GM12891 (cell line): Measurements from ENCODE around the gene KPNA2.
"Not testable (repeated sequence)": the region's sequence is repeated elsewhere in the genome, so short reads cannot be mapped to it uniquely, and the experiment has no call there.

Experiments used
- DNase-seq: peaks from one replicate; pipeline ENCODE4 v3.0.0; 2011; ENCODE audit warnings: low spot score; ENCODE audit not compliant: insufficient read length
- FAIRE-seq: peaks from 2 replicates; lab custom pipeline; 2011; peaks lifted over from hg19 to GRCh38; lab: Jason Lieb, UNC
- PAX5 ChIP-seq: IDR thresholded peaks from 2 replicates; pipeline ENCODE4 v1.6.1; 2011; ENCODE audit warnings: low read length, moderate library complexity, mild to moderate bottlenecking; ENCODE audit not compliant: insufficient read depth, severe bottlenecking
- POLR2A ChIP-seq: IDR thresholded peaks from 2 replicates; pipeline ENCODE4 v1.6.1; 2011; ENCODE audit warnings: low read depth, low read length, control low read depth
- POLR2AphosphoS5 ChIP-seq: IDR thresholded peaks from 2 replicates; pipeline ENCODE4 v1.6.1; 2011; ENCODE audit warnings: low read depth, low read length, control low read depth
- POU2F2 ChIP-seq: IDR thresholded peaks from 2 replicates; pipeline ENCODE4 v1.6.1; 2011; ENCODE audit warnings: low read depth, mild to moderate bottlenecking, control low read depth, low read length, moderate library complexity
- SPI1 ChIP-seq: IDR thresholded peaks from 2 replicates; pipeline ENCODE4 v1.6.1; 2011; ENCODE audit warnings: low read depth, low read length, control low read depth
- TAF1 ChIP-seq: IDR thresholded peaks from 2 replicates; pipeline ENCODE4 v1.6.1; 2011; ENCODE audit warnings: low read depth, low read length, control low read depth

Gene KPNA2

DNA sequence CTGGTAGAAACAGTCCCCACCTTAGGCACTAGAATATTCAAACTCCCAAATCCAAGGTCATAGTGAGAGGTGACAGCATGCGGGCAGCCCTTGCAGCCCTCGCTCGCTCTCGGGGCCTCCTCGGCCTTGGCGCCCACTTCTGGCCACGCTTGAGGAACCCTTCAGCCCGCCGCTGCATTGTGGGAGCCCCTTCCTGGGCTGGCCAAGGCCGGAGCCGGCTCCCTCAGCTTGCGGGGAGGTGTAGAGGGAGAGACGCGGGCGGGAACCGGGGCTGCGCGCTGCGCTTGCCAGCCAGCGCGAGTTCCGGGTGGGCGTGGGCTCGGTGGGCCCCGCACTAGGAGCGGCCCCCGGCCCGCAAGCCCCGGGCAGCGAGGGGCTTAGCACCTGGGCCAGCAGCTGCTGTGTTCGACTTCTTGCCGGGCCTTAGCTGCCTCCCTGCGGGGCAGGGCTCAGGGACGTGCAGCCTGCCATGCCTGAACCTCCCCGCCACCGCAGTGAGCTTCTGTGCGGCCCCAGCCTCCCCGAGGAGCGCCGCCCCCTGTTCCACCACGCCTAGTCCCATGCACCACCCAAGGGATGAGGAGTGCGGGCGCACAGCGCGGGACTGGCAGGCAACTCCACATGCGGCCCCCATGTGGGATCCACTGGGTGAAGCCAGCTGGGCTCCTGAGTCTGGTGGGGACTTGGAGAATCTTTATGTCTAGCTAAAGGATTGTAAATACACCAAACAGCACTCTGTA lies 45.0 kb downstream of the KPNA2 start:
- no peak for FAIRE-seq
- no peak for DNase-seq
- TF ChIP-seq POLR2A, result no peak
- TF ChIP-seq SPI1, result no peak
- TF ChIP-seq POLR2AphosphoS5, result no peak
- no peak for TF ChIP-seq POU2F2
- TF ChIP-seq PAX5, result no peak
- no peak for TF ChIP-seq TAF1

DNA sequence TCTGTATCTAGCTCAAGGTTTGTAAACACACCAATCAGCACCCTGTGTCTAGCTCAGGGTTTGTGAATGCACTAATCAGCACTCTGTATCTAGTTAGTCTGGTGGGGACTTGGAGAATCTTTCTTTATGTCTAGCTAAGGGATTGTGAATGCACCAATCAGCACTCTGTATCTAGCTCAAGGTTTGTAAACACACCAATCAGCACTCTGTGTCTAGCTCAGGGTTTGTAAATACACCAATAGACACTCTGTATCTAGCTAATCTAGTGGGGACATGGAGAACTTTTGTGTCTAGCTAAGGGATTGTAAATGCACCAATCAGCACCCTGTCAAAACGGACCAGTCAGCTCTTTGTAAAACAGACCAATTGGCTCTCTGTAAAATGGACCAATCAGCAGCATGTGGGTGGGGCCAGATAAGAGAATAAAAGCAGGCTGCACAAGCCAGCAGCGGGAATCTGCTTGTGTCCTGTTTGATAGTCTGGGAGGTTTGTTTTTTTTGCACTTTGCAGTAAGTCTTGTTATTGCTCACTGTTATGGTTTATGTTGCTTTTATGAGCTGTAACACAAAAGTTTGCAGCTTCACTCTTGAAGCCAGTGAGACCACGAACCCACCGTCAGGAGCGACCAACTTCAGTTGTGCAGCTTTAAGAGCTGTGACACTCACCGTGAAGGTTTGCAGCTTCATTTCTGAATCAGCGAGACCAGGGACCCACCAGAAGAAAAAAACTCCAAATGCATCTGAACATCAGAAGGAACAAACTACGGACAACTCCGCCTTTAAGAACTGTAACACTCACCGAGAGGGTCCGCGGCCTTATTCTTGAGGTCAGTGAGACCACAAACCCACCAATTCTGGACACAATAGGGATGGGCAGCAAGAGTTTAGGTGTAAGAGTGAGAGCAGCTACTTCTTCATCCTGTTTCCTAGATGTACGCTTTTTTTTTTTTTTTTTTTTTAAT lies 46.0 kb downstream of the KPNA2 start:
- FAIRE-seq, DNase-seq: not testable (repeated sequence)

DNA sequence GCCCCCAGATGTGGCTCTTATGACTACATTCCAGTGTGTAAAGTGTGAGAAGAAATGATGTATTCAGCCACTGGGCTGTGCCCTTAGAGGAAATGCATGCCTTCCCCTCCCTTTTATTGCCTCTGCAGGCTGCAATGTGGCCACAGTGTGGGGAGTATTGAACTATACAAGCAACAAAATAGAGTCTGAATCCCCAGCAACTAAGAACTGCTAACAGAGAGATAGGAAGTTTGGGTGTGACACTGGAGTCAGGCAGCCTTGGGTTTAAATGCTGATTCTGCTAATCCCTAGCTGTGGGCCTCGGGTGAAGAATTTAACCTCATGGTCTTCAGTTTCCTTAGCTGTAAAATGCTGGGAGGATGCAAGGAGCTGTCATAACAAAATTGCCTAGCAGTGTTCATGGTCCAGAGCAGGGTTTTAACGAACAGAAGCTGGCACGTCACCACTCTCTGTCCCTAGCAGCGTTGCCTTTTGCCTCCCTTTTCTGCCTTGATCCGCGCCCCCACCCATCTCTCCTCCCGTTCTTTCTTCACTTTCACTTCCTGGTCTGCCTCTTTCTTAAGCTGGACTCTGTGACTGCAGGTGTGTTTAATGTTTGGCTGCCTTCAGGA lies 50.3 kb downstream of the KPNA2 start:
- DNase-seq (no peak), FAIRE-seq (peak; percentile 57)
- TF ChIP-seq PAX5 (no peak), SPI1 (peak; percentile 70)

DNA sequence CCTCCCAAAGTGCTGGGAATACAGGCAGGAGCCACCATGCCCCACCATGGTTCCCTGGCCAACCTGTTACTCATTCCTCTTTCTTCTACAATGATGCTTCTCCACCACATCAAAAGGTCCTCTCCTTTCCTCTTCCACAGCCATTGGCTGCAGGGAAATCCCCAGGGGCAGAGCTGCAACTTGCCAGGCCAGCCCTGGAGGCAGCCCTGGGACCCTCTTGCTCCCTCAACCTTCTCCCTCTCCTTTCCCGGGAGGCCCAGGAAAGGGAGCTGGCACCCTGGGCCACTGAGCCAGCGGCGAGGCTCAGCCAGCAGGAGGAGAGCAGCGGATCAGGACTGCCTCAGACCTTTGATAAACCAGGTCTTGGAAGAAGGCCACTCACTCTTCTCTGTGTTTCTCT lies 51.1 kb downstream of the KPNA2 start:
- DNase-seq, result not testable (repeated sequence)
- peak; percentile 87 for FAIRE-seq

DNA sequence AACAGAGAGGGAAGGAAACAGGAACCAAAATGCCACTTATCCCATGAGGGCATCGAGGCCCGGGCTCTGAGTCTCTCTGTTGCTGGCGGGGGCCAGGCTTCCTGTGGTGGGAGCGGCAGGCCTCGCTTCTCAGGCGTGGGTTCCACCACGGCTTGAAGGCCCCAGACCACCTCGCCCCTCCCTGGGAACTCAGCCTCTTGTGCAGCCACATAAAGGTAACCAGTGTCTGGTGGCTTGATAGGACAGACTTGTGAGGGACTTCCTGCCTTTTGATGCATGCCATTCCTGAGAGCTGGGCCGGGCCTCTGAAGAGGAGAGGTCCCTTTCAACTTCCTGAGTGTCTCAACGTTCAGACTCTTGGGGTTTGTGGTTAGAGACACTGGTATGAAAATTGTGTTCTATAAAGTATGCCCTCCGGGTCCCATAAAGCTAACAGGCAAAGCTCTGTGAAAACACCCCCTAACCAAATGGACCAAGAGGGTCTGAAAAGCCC lies 51.6 kb downstream of the KPNA2 start:
- FAIRE-seq, result peak; percentile 89
- not testable (repeated sequence) for DNase-seq

DNA sequence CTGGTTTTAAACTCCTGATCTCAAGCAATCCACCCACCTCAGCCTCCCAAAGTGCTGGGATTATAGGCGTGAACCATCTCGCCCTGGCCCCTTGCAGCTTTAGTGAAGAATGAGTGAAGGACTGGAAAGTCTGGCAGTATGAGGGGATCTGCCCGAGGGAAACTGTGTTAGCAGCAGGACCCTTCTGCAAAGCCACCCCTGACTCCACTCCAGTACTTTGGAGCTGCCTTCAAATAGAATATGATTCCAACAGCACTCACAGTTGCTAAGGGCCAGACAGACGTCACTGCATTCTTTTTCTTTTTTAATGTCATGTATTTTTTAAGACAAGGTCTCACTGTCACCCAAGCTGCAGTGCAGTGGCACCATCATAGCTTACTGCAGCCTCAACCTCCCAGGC lies 52.3 kb downstream of the KPNA2 start:
- TF ChIP-seq PAX5 (no peak), POLR2AphosphoS5 (no peak), POU2F2 (no peak)
- no peak for FAIRE-seq

DNA sequence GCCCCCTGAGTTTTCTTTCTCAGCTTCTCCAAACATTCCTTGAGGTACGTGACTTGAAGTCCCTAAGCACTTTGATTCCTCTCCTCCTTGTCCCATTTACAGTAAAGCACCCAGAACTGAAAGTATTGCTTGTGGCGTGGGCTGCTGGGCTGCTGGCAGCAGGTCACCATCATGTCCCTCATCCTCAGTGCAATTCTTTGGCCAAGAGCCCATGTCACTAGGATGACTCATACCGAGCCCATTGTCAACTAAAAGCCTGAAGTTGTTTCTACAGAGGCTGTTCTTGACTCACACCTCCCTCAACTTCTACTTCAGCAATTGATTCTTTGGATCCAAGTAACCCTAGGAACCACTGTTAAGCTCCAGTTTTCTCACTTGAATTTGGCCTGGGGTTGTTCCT lies 54.3 kb downstream of the KPNA2 start:
- DNase-seq (no peak), FAIRE-seq (peak; percentile 85)

More for the DNA sequence above, 52.3 kb downstream of the KPNA2 start:
- DNase-seq, result no peak

DNA sequence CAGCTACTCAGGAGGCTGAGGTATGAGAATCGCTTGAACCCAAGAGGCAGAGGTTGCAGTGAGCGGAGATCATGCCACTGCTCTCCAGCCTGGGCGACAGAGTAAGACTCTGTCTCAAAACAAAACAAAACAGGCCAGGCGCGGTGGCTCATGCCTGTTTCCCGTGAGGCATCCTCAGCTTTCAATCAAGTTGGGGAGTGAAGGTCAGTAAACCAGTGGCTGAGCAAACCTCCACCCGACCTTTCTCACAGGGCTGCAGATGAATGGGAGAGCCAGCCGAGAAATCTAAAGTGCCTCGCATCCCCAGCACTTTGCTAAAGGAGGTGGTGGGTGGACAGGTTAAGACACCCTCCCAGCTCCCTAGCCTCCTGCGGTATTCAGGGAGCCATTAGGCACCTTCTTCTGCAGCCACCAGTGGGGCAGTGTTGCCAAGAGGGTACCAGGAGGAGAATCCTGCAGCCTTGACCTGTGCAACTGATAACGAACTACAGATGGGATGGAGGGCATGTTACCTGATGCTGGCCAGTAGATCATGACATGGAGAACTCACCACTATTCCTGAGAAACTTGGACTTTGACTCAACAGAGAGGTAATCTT lies 59.0 kb downstream of the KPNA2 start:
- no peak for FAIRE-seq
- no peak for TF ChIP-seq POLR2AphosphoS5
- no peak for TF ChIP-seq POLR2A
- TF ChIP-seq SPI1, result no peak
- no peak for TF ChIP-seq POU2F2
- TF ChIP-seq TAF1, result no peak
- no peak for TF ChIP-seq PAX5
- no peak for DNase-seq

More for the DNA sequence above, 54.3 kb downstream of the KPNA2 start:
- TF ChIP-seq POU2F2, result no peak
- TF ChIP-seq POLR2A, result no peak
- no peak for TF ChIP-seq PAX5
- TF ChIP-seq TAF1, result no peak
- TF ChIP-seq POLR2AphosphoS5, result no peak
- TF ChIP-seq SPI1, result no peak

DNA sequence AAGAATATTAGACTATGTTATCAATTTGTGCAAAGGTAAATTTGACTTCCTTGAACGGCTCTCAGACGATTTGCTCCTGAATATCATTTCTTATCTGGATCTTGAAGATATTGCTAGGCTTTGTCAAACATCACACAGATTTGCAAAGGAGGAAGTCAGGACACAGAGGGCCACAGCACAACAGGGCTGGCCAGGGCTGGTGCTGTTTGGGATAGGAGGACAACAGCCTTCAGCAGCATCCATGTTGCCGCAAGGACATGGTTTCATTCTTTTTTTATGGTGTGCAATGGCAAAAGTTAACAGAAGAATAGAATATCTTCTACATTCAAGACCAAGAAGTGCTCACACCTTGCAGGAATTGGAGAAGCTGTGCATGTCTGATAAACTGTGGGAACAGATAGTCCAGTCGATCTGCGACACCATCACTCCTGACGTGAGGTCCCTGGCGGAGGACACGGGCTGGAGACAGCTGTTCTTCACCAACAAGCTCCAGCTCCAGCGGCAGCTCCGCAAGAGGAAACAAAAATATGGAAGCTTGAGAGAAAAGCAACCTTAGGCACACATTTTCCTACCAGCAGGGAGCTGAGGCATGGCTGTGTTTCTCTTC lies 59.8 kb downstream of the KPNA2 start:
- DNase-seq, result no peak
- TF ChIP-seq TAF1 (no peak), SPI1 (no peak), POLR2A (no peak), POU2F2 (no peak), PAX5 (no peak), POLR2AphosphoS5 (no peak)
- no peak for FAIRE-seq

DNA sequence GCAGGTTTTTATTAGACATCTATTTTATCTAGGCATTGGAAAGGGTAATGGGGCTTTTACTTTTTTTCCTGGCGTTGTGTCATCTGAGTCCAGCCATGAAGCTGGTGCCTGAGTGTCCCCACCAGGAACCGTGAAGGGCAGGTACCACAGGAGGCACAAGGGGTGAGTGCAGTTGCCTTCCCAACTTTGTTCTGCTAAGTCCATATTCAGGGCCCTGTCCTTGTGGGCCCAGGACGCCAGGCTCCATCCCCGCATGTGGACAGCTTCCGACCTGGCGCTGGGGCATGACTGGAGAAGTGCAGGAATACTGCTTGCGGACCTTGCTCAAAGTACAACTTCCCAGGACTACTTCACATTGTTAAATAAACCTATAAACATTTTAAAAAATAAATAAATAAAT lies 60.6 kb downstream of the KPNA2 start:
- no peak for TF ChIP-seq SPI1
- no peak for TF ChIP-seq POLR2A
- no peak for TF ChIP-seq TAF1
- TF ChIP-seq POLR2AphosphoS5, result no peak
- no peak for TF ChIP-seq POU2F2
- TF ChIP-seq PAX5, result no peak
- DNase-seq, result no peak
- FAIRE-seq, result no peak
